ENCODE measurements around the gene TEAD3. TPM values are rescaled to one million over a fixed set of nuclear protein-coding genes. Genes with fewer than 3 reads are reported as not detected.

TEAD3 gene
- total and polyA plus RNA-seq, 2 experiments from 2014 or later: 15.0 to 26.5 TPM

DNA sequence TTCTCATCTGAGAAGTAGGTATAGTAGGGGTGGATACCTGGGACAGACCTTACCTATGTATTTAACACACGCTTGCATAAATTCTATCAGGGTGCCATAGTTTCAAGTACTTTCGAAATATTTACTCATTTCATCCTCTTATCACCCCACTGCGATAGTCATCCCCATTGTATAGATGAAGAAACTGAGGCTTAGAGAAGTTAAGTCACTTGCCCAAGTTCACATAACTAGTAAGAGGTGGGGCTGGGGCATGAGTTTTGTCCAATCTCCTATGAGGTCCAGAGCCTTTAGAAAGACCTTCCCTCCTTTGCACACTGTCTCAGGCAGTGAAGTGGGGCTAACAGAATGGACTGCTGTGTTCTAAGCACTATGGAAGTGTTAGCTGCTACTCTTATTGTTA is 9.7 kb upstream of the TEAD3 start (continued):
- TF ChIP-seq, protein P1, sequence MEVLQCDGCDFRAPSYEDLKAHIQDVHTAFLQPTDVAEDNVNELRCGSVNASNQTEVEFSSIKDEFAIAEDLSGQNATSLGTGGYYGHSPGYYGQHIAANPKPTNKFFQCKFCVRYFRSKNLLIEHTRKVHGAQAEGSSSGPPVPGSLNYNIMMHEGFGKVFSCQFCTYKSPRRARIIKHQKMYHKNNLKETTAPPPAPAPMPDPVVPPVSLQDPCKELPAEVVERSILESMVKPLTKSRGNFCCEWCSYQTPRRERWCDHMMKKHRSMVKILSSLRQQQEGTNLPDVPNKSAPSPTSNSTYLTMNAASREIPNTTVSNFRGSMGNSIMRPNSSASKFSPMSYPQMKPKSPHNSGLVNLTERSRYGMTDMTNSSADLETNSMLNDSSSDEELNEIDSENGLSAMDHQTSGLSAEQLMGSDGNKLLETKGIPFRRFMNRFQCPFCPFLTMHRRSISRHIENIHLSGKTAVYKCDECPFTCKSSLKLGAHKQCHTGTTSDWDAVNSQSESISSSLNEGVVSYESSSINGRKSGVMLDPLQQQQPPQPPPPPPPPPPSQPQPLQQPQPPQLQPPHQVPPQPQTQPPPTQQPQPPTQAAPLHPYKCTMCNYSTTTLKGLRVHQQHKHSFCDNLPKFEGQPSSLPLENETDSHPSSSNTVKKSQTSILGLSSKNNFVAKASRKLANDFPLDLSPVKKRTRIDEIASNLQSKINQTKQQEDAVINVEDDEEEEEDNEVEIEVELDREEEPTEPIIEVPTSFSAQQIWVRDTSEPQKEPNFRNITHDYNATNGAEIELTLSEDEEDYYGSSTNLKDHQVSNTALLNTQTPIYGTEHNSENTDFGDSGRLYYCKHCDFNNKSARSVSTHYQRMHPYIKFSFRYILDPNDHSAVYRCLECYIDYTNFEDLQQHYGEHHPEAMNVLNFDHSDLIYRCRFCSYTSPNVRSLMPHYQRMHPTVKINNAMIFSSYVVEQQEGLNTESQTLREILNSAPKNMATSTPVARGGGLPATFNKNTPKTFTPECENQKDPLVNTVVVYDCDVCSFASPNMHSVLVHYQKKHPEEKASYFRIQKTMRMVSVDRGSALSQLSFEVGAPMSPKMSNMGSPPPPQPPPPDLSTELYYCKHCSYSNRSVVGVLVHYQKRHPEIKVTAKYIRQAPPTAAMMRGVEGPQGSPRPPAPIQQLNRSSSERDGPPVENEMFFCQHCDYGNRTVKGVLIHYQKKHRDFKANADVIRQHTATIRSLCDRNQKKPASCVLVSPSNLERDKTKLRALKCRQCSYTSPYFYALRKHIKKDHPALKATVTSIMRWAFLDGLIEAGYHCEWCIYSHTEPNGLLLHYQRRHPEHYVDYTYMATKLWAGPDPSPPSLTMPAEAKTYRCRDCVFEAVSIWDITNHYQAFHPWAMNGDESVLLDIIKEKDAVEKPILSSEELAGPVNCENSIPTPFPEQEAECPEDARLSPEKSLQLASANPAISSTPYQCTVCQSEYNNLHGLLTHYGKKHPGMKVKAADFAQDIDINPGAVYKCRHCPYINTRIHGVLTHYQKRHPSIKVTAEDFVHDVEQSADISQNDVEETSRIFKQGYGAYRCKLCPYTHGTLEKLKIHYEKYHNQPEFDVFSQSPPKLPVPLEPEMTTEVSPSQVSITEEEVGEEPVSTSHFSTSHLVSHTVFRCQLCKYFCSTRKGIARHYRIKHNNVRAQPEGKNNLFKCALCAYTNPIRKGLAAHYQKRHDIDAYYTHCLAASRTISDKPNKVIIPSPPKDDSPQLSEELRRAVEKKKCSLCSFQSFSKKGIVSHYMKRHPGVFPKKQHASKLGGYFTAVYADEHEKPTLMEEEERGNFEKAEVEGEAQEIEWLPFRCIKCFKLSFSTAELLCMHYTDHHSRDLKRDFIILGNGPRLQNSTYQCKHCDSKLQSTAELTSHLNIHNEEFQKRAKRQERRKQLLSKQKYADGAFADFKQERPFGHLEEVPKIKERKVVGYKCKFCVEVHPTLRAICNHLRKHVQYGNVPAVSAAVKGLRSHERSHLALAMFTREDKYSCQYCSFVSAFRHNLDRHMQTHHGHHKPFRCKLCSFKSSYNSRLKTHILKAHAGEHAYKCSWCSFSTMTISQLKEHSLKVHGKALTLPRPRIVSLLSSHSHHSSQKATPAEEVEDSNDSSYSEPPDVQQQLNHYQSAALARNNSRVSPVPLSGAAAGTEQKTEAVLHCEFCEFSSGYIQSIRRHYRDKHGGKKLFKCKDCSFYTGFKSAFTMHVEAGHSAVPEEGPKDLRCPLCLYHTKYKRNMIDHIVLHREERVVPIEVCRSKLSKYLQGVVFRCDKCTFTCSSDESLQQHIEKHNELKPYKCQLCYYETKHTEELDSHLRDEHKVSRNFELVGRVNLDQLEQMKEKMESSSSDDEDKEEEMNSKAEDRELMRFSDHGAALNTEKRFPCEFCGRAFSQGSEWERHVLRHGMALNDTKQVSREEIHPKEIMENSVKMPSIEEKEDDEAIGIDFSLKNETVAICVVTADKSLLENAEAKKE (CRISPR knock-in tag; IDR thresholded peaks at IDR 0.05): no peak
- TF ChIP-seq JUNB (IDR thresholded peaks at IDR 0.05; ENCODE audit: unreplicated experiment): no peak
- TF ChIP-seq ZNF114 (CRISPR knock-in tag; IDR thresholded peaks at IDR 0.05): no peak
- TF ChIP-seq POLR2AphosphoS5 (IDR thresholded peaks at IDR 0.05; ENCODE audit: low read depth): no peak
- TF ChIP-seq CTCF (conservative IDR thresholded peaks at IDR 0.05; ENCODE audit: low read depth in 2 of 2): no peak
- TF ChIP-seq EZH2phosphoT487 (IDR thresholded peaks at IDR 0.05; ENCODE audit: unreplicated experiment): no peak
- TF ChIP-seq STAT1 (IDR thresholded peaks at IDR 0.05; ENCODE audit: unreplicated experiment): no peak
- no peak for TF ChIP-seq ETS1 (IDR thresholded peaks at IDR 0.05)
- TF ChIP-seq EZH2 (IDR thresholded peaks at IDR 0.05; ENCODE audit: low read depth, unreplicated experiment): no peak
- TF ChIP-seq NANOG (IDR thresholded peaks at IDR 0.05; ENCODE audit: borderline replicate concordance): no peak
- no peak for TF ChIP-seq CREB1 (CRISPR knock-in tag; IDR thresholded peaks at IDR 0.05; ENCODE audit: low read depth)

Data from GM23338 (cell line).